GM21529 (cell line): ENCODE data around the gene UNKL.
"Not testable (repeated sequence)": the region's sequence is repeated elsewhere in the genome, so short reads cannot be mapped to it uniquely, and the experiment has no call there.

Experiments used
- ATAC-seq: cut with Tn5 transposase; IDR thresholded peaks from one replicate; pipeline ENCODE4 v1.9.1; 2021; ENCODE audit not compliant: unreplicated experiment

The UNKL gene

GRCh38 chr16:1330260-1330914, 84.1 kb downstream of the UNKL start:
- ATAC-seq = no peak

- not testable (repeated sequence) for ATAC-seq
Measured at GRCh38 chr16:1328961-1329360, 85.5 kb downstream of the UNKL start.

GRCh38 chr16:1328136-1328535, 86.4 kb downstream of the UNKL start:
- ATAC-seq = not testable (repeated sequence)

GRCh38 chr16:1327619-1327947, 86.9 kb downstream of the UNKL start:
- ATAC-seq = no peak

- no peak for ATAC-seq
Measured at GRCh38 chr16:1326946-1327618, 87.4 kb downstream of the UNKL start.

GRCh38 chr16:1326391-1326790, 88.1 kb downstream of the UNKL start:
- no peak for ATAC-seq

- ATAC-seq = no peak
Measured at GRCh38 chr16:1325673-1326371, 88.7 kb downstream of the UNKL start.

- no peak for ATAC-seq
Measured at GRCh38 chr16:1325261-1325660, 89.2 kb downstream of the UNKL start.

- no peak for ATAC-seq
Measured at GRCh38 chr16:1324286-1324826, 90.1 kb downstream of the UNKL start.

- no peak for ATAC-seq
Measured at GRCh38 chr16:1323296-1324239, 90.9 kb downstream of the UNKL start.

- no peak for ATAC-seq
Measured at GRCh38 chr16:1322407-1322806, 92.1 kb downstream of the UNKL start.

GRCh38 chr16:1320658-1321240, 93.8 kb downstream of the UNKL start:
- ATAC-seq = no peak

- no peak for ATAC-seq
Measured at GRCh38 chr16:1320097-1320496, 94.4 kb downstream of the UNKL start.

GRCh38 chr16:1319041-1319440, 95.5 kb downstream of the UNKL start:
- no peak for ATAC-seq

GRCh38 chr16:1318268-1318545, 96.3 kb downstream of the UNKL start:
- no peak for ATAC-seq

GRCh38 chr16:1317479-1318267, 96.8 kb downstream of the UNKL start:
- ATAC-seq = no peak

GRCh38 chr16:1316033-1316405, 98.5 kb downstream of the UNKL start:
- no peak for ATAC-seq

- ATAC-seq = no peak
Measured at GRCh38 chr16:1315081-1316032, 99.1 kb downstream of the UNKL start.
